ENCODE results near the gene TMEM254. TPM values are rescaled to one million over a fixed set of nuclear protein-coding genes. Genes with fewer than 3 reads are reported as not detected.

The TMEM254 gene
- total and polyA plus RNA-seq, 8 donors: 6.3 to 13.5 (median 8.7) TPM

GRCh38 chr10:80110986-80111385 is 32.5 kb downstream of the TMEM254 start:
- intact Hi-C loops (cut with DNase I): no loop called here
- DNase-seq: peak in 1 of 6 donors; percentile 38
- no peaks in the 10 kb centered on the region for H3K9me3 ChIP-seq
- no peak for FAIRE-seq
- H3K4me3 ChIP-seq: no peak overlapping the region
- H3K27me3 ChIP-seq: no peaks in the 10 kb centered on the region
- 78% methylated on average over 1 of the region's 1 CpG for WGBS, 2 donors
- H3K27ac ChIP-seq: peak overlapping the region in 3 of 4 donors; percentile 20 to 80 (median 33)
- no peaks in the 10 kb centered on the region for H3K36me3 ChIP-seq
- peaks cover 0 to 9% (median 8%) of the 10 kb centered on the region in 3 donors for H3K4me1 ChIP-seq
- ATAC-seq: peak; percentile 44 to 61 (median 53)
- no peak for TF ChIP-seq CTCF (IDR thresholded peaks at IDR 0.05)

DNA sequence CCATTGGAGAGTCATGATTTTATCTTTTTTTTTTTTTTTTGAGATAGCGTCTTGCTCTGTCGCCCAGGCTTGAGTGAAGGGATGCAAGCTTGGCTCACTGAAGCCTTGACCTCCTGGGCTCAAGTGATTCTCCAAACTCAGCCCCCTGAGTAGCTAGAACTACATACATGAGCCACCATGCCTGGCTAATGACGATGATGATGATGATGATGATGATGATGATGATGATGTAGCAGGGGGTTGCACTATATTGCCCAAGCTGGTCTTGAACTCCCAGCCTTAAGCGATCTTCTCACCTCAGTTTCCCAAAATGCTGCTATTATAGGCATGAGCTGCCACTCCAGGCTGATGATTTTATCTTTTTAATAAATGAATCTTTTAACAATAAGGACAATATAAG is 40.2 kb downstream of the TMEM254 start:
- no peak for TF ChIP-seq CTCF (IDR thresholded peaks at IDR 0.05)
- Histone ChIP-seq H3K27me3 (no peaks in the 10 kb centered on the region), H3K36me3 (no peaks in the 10 kb centered on the region), H3K4me3 (no peak overlapping the region), H3K4me1 (no peaks in the 10 kb centered on the region), H3K9me3 (no peaks in the 10 kb centered on the region), H3K27ac (no peak overlapping the region)
- intact Hi-C loops (cut with DNase I): no loop called here
- DNase-seq (no peak), FAIRE-seq (no peak), ATAC-seq (no peak)
- WGBS, 2 donors: 81 to 85% methylated on average over 4 of the region's 4 CpGs

DNA sequence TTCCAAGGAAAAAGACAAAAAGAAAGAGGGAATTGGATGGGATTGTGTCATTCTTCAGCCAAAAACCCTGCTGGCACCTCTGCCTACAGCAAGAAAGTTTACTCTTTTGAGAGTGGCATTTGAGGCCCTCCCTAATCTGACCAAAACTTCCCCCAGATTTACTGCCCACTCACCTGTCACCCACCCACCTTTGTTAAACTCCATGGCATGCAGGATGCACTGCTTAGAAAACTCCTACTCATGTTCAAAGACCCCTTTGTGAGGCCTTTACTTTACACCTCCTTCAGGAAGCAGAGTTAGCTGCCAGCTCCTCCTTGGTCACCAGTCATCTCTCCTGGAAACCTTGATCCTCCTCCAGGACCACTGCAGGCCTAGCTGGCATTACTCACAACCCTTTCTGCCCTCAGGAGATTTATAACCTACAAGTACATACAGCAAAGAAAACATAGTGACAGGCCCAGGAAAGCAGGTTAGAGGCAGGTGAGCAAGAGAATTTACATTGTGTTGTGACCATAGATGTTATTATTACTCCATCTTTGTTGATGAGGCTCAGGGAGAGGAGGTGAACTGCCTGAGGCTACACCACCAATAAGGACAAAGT is 43.7 kb downstream of the TMEM254 start:
- ATAC-seq (no peak), DNase-seq (no peak), FAIRE-seq (no peak)
- intact Hi-C loops (cut with DNase I): no loop called here
- Histone ChIP-seq H3K4me1 (no peaks in the 10 kb centered on the region), H3K27ac (no peak overlapping the region), H3K4me3 (no peak overlapping the region), H3K9me3 (no peaks in the 10 kb centered on the region), H3K36me3 (no peaks in the 10 kb centered on the region), H3K27me3 (no peaks in the 10 kb centered on the region)
- no peak for TF ChIP-seq CTCF (IDR thresholded peaks at IDR 0.05)

DNA sequence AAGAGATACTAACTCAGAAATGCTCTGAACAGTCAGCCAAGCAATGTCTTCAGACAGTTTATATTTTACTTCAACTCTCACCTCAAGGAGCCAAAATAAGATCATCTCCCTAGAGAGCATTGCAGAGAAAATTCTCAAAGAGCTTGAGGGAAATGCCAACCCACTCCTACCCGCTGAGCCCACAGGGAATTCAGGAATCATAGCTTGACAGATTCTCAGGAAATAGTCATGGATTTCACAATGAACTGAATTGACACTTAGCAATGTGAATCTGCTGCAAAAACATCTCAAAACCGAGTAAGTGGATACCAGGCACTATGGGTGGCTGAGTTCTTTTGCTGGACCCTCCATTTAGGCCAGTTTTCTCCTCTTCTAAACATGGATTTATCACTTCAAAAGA is 44.3 kb downstream of the TMEM254 start:
- TF ChIP-seq CTCF (IDR thresholded peaks at IDR 0.05): no peak
- Histone ChIP-seq H3K27me3 (no peaks in the 10 kb centered on the region), H3K4me3 (no peak overlapping the region), H3K36me3 (no peaks in the 10 kb centered on the region), H3K9me3 (no peaks in the 10 kb centered on the region), H3K27ac (no peak overlapping the region), H3K4me1 (no peaks in the 10 kb centered on the region)
- WGBS, 2 donors: 71 to 74% methylated on average over 2 of the region's 2 CpGs
- ATAC-seq: peak in 1 of 4 donors; percentile 30
- DNase-seq: no peak
- FAIRE-seq: no peak
- intact Hi-C loops (cut with DNase I): no loop called here

GRCh38 chr10:80126876-80127275 is 48.4 kb downstream of the TMEM254 start:
- Histone ChIP-seq H3K27ac (no peak overlapping the region), H3K4me3 (no peak overlapping the region), H3K4me1 (no peaks in the 10 kb centered on the region), H3K27me3 (no peaks in the 10 kb centered on the region), H3K9me3 (no peaks in the 10 kb centered on the region), H3K36me3 (no peaks in the 10 kb centered on the region)
- WGBS, 2 donors: 39 to 54% methylated on average over 4 of the region's 4 CpGs
- intact Hi-C loops (cut with DNase I): no loop called here
- DNase-seq: no peak
- FAIRE-seq: no peak
- ATAC-seq: peak in 1 of 4 donors; percentile 29
- no peak for TF ChIP-seq CTCF (IDR thresholded peaks at IDR 0.05)

Data from pancreas (tissue), 10 donors.